SJSA1 (cell line): ENCODE data around the gene TMEM178B. TPM values are rescaled to one million over a fixed set of nuclear protein-coding genes. Genes with fewer than 3 reads are reported as not detected.

Experiments
- DNase-seq, 2 experiments: peaks; one replicate each; pipeline ENCODE4 v3.0.0-alpha.2; 2015 to 2020; ENCODE audit warnings: low spot score in 2 of 2, low read depth in 1 of 2
- H3K27ac ChIP-seq: fragments of 250-450 bp; sonication (Bioruptor Pico); 2 replicates; pipeline ENCODE4 v1.5.1; 2020; ENCODE audit warnings: mild to moderate bottlenecking, moderate library complexity
- H3K27me3 ChIP-seq: fragments of 250-450 bp; sonication (Bioruptor Pico); replicated peaks from 2 replicates; pipeline ENCODE4 v1.5.1; 2020; ENCODE audit warnings: mild to moderate bottlenecking, moderate library complexity
- H3K36me3 ChIP-seq: fragments of 250-450 bp; sonication (Bioruptor Pico); 2 replicates; pipeline ENCODE4 v1.5.1; 2020; ENCODE audit warnings: mild to moderate bottlenecking
- H3K4me1 ChIP-seq: fragments of 250-450 bp; sonication (Bioruptor Pico); replicated peaks from 2 replicates; pipeline ENCODE4 v1.6.1; 2021; ENCODE audit warnings: mild to moderate bottlenecking
- H3K4me3 ChIP-seq: fragments of 250-450 bp; sonication (Bioruptor Pico); 2 replicates; pipeline ENCODE4 v1.5.1; 2020; ENCODE audit warnings: mild to moderate bottlenecking
- H3K9me3 ChIP-seq: fragments of 250-450 bp; sonication (Bioruptor Pico); replicated peaks from 2 replicates; pipeline ENCODE4 v1.5.1; 2020; ENCODE audit warnings: mild to moderate bottlenecking
- total RNA-seq: library from RNA; depleted of rRNA; stranded (reverse); fragments of >200 nt; shearing (Covaris generic); gene quantifications from 2 replicates; pipeline ENCODE4 v1.2.3, GENCODE V29; 2014; rRNA removed

The TMEM178B gene
- total RNA-seq, 1 experiment from 2014 or later: under 0.01 TPM

DNA sequence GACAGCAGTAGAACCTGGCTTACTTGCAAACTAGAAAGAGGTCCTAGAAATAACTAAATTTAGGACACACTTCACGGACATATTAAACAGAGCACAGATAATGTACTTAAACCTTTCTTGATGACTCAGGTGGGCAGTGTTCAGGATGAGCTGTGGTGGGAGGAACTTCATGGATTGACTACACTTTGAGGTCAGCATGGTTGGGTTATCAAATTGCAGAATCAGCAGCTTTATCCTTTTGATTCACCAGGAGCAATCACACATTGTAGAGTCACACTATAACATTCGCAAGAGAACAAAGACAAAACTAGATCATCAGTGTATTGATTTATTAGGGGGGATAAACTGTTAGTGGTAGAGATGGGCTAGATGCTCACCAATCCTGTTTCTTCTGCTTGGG lies 438.7 kb downstream of the TMEM178B start:
- H3K27ac ChIP-seq: no peak overlapping the region
- H3K4me3 ChIP-seq: no peak overlapping the region
- no peaks in the 10 kb centered on the region for H3K36me3 ChIP-seq
- no peaks in the 10 kb centered on the region for H3K27me3 ChIP-seq
- no peaks in the 10 kb centered on the region for H3K9me3 ChIP-seq
- no peaks in the 10 kb centered on the region for H3K4me1 ChIP-seq
- no peak for DNase-seq

- Histone ChIP-seq H3K4me1 (no peaks in the 10 kb centered on the region), H3K27ac (no peak overlapping the region), H3K4me3 (no peak overlapping the region), H3K9me3 (no peaks in the 10 kb centered on the region), H3K27me3 (no peaks in the 10 kb centered on the region), H3K36me3 (no peaks in the 10 kb centered on the region)
- DNase-seq: no peak
These were observed 439.9 kb downstream of the TMEM178B start for GRCh38 chr7:141513720-141514119.

GRCh38 chr7:141515941-141516340 lies 442.1 kb downstream of the TMEM178B start:
- DNase-seq: no peak
- no peaks in the 10 kb centered on the region for H3K27me3 ChIP-seq

DNA sequence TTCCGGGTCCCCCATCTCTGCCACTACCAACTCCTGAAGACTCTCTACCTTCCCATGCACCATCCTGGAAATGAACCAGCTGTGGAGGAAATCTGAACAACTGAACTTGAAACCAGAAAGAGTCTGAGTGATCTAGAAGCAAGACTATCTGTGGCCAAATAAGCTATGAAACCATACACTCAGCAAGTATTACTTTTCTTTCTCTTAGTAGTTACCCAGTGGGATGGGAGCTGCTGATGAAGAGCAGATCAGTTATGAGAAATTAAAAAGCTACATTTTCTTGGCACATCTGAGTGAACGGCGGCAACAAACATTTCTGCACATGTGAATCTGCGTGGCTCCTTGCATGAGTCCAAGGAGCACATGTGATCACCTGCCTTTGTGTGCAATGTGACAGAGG lies 445.8 kb downstream of the TMEM178B start:
- no peak for DNase-seq
- no peaks in the 10 kb centered on the region for H3K27me3 ChIP-seq
- H3K9me3 ChIP-seq: no peaks in the 10 kb centered on the region
- H3K4me1 ChIP-seq: no peaks in the 10 kb centered on the region
- H3K36me3 ChIP-seq: no peaks in the 10 kb centered on the region
- no peak overlapping the region for H3K27ac ChIP-seq
- H3K4me3 ChIP-seq: no peak overlapping the region

More at GRCh38 chr7:141515941-141516340, 442.1 kb downstream of the TMEM178B start:
- Histone ChIP-seq H3K4me3 (no peak overlapping the region), H3K4me1 (no peaks in the 10 kb centered on the region), H3K36me3 (no peaks in the 10 kb centered on the region), H3K9me3 (no peaks in the 10 kb centered on the region), H3K27ac (no peak overlapping the region)

- DNase-seq: no peak
- H3K4me1 ChIP-seq: no peaks in the 10 kb centered on the region
- no peak overlapping the region for H3K4me3 ChIP-seq
- no peaks in the 10 kb centered on the region for H3K9me3 ChIP-seq
- no peaks in the 10 kb centered on the region for H3K36me3 ChIP-seq
- no peak overlapping the region for H3K27ac ChIP-seq
- 0 out of 2 replicates have a peak, but pooled peaks cover 5% of the 10 kb centered on the region for H3K27me3 ChIP-seq
These were observed 448.9 kb downstream of the TMEM178B start for GRCh38 chr7:141522657-141523342.

GRCh38 chr7:141525973-141526514 lies 452.2 kb downstream of the TMEM178B start:
- no peak overlapping the region for H3K4me3 ChIP-seq
- 0 out of 2 replicates have a peak, but pooled peaks cover 8% of the 10 kb centered on the region for H3K27me3 ChIP-seq
- no peaks in the 10 kb centered on the region for H3K4me1 ChIP-seq
- DNase-seq: no peak
- H3K36me3 ChIP-seq: no peaks in the 10 kb centered on the region
- no peak overlapping the region for H3K27ac ChIP-seq
- H3K9me3 ChIP-seq: no peaks in the 10 kb centered on the region

GRCh38 chr7:141527076-141527475 lies 453.2 kb downstream of the TMEM178B start:
- H3K9me3 ChIP-seq: no peaks in the 10 kb centered on the region
- no peak for DNase-seq
- H3K4me1 ChIP-seq: no peaks in the 10 kb centered on the region
- no peak overlapping the region for H3K27ac ChIP-seq
- H3K36me3 ChIP-seq: no peaks in the 10 kb centered on the region
- H3K4me3 ChIP-seq: no peak overlapping the region
- H3K27me3 ChIP-seq: 0 out of 2 replicates have a peak, but pooled peaks cover 8% of the 10 kb centered on the region

DNA sequence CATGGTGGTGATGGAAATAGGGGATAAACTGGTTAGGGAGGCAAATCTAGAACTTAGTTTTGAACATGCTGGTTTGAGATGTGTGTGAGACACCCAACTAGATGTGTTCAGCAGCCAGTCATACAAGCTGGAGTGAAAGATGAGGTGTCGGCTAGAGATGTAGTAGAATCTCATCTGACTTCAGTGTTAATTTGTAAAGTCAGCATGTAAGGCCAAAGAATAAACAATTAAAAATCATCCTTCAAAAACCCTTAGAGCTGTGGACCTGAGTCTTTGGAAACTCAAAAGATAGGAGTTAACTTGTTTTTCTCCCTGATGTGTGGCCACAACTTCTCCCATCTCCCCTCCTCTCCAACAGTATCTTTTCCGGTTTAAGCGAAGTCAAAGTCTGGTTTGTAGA lies 454.5 kb downstream of the TMEM178B start:
- DNase-seq: no peak
- no peaks in the 10 kb centered on the region for H3K36me3 ChIP-seq

More for the DNA sequence above, 454.5 kb downstream of the TMEM178B start:
- Histone ChIP-seq H3K4me3 (no peak overlapping the region), H3K27me3 (0 out of 2 replicates have a peak, but pooled peaks cover 8% of the 10 kb centered on the region), H3K9me3 (no peaks in the 10 kb centered on the region), H3K4me1 (no peaks in the 10 kb centered on the region), H3K27ac (no peak overlapping the region)

Other genes with a start within 250 kb of the TMEM178B start
- gene BRAF, start 149.1 kb upstream of the TMEM178B start, total RNA-seq: 10.5 and 12.2 TPM in 2 replicates
- 30.7 and 49.5 TPM in 2 replicates for gene MRPS33, start 59.1 kb upstream of the TMEM178B start, total RNA-seq